ENCODE data around the gene POLR3K.
"Not testable (repeated sequence)": the region's sequence is repeated elsewhere in the genome, so short reads cannot be mapped to it uniquely, and the experiment has no call there.

POLR3K gene

GRCh38 chr16:63998-64913 lies 10.8 kb upstream of the POLR3K start:
- no peak for DNase-seq (ENCODE audit: low read depth in 2 of 2)

GRCh38 chr16:63466-63865 lies 10.1 kb upstream of the POLR3K start:
- DNase-seq (ENCODE audit: low read depth in 2 of 2), result no peak

GRCh38 chr16:62968-63391 lies 9.6 kb upstream of the POLR3K start:
- no peak for DNase-seq (ENCODE audit: low read depth in 2 of 2)

- DNase-seq (ENCODE audit: low read depth in 2 of 2), result no peak
These were observed 9.0 kb upstream of the POLR3K start for GRCh38 chr16:62283-62967.

GRCh38 chr16:61879-62281 lies 8.5 kb upstream of the POLR3K start:
- no peak for DNase-seq (ENCODE audit: low read depth in 2 of 2)

GRCh38 chr16:60929-61878 lies 7.8 kb upstream of the POLR3K start:
- no peak for DNase-seq (ENCODE audit: low read depth in 2 of 2)

GRCh38 chr16:60166-60565 lies 6.8 kb upstream of the POLR3K start:
- DNase-seq (ENCODE audit: low read depth in 2 of 2), result no peak

GRCh38 chr16:59440-60059 lies 6.1 kb upstream of the POLR3K start:
- DNase-seq (ENCODE audit: low read depth in 2 of 2), result no peak

- no peak for DNase-seq (ENCODE audit: low read depth in 2 of 2)
These were observed 5.4 kb upstream of the POLR3K start for GRCh38 chr16:58491-59439.

- no peak for DNase-seq (ENCODE audit: low read depth in 2 of 2)
These were observed 4.3 kb upstream of the POLR3K start for GRCh38 chr16:57711-58110.

- DNase-seq (ENCODE audit: low read depth in 2 of 2), result no peak
These were observed 3.0 kb upstream of the POLR3K start for GRCh38 chr16:56231-56927.

- DNase-seq (ENCODE audit: low read depth in 2 of 2), result no peak
These were observed 2.2 kb upstream of the POLR3K start for GRCh38 chr16:55571-56136.

- DNase-seq (ENCODE audit: low read depth in 2 of 2), result no peak
These were observed 801 bp upstream of the POLR3K start for GRCh38 chr16:54237-54581.

GRCh38 chr16:50769-51591 lies 2.4 kb downstream of the POLR3K start:
- no peak for DNase-seq (ENCODE audit: low read depth in 2 of 2)

GRCh38 chr16:47234-47633 lies 6.2 kb downstream of the POLR3K start:
- no peak for DNase-seq (ENCODE audit: low read depth in 2 of 2)

- DNase-seq (ENCODE audit: low read depth in 2 of 2), result not testable (repeated sequence)
These were observed 6.9 kb downstream of the POLR3K start for GRCh38 chr16:46510-46909.

- DNase-seq (ENCODE audit: low read depth in 2 of 2), result no peak
These were observed 8.0 kb downstream of the POLR3K start for GRCh38 chr16:45454-45853.

GRCh38 chr16:44655-45054 lies 8.8 kb downstream of the POLR3K start:
- DNase-seq (ENCODE audit: low read depth in 2 of 2), result no peak

GRCh38 chr16:43294-43693 lies 10.1 kb downstream of the POLR3K start:
- DNase-seq (ENCODE audit: low read depth in 2 of 2), result no peak

Measured in fibroblast of skin of left quadriceps (primary cell).